Erythroblast (primary cell): Measurements from ENCODE around the gene MOV10L1.

Experiments used
- GATA1 ChIP-seq: IDR thresholded peaks from 2 replicates; pipeline ENCODE4 v1.6.1; 2011; ENCODE audit warnings: low read depth, mild to moderate bottlenecking, control low read depth, low read length, moderate library complexity
- POLR2A ChIP-seq: IDR thresholded peaks from 2 replicates; pipeline ENCODE4 v1.6.1; 2011; ENCODE audit warnings: mild to moderate bottlenecking, low read length

GRCh38 chr22:50198624-50199017 is 108.8 kb downstream of the MOV10L1 start:
- TF ChIP-seq POLR2A (no peak), GATA1 (no peak)
